ENCODE measurements around the gene ARHGEF7.

DNA sequence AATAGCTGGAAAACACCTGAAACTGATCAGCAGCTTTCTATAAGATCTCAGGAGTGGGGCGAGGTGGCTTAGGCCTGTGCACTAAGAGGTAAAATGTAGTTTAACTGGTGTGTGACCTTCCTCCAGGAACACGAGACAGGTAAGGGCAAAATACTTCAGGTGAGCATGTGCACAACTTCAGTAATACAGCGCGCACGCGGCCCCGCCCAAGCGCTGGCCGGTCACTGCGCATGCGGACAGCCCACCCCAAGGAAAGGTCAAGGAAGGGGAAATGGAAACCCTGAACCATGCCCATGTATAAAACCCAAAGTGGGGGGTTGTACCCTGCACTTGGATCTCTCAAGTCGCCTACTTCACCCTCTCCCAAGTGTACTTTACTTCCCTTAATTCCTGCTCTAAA lies 49.4 kb upstream of the ARHGEF7 start:
- TF ChIP-seq, protein P1, sequence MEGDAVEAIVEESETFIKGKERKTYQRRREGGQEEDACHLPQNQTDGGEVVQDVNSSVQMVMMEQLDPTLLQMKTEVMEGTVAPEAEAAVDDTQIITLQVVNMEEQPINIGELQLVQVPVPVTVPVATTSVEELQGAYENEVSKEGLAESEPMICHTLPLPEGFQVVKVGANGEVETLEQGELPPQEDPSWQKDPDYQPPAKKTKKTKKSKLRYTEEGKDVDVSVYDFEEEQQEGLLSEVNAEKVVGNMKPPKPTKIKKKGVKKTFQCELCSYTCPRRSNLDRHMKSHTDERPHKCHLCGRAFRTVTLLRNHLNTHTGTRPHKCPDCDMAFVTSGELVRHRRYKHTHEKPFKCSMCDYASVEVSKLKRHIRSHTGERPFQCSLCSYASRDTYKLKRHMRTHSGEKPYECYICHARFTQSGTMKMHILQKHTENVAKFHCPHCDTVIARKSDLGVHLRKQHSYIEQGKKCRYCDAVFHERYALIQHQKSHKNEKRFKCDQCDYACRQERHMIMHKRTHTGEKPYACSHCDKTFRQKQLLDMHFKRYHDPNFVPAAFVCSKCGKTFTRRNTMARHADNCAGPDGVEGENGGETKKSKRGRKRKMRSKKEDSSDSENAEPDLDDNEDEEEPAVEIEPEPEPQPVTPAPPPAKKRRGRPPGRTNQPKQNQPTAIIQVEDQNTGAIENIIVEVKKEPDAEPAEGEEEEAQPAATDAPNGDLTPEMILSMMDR (IDR thresholded peaks at IDR 0.05), result no peak
- TF ChIP-seq POLR2A (IDR thresholded peaks at IDR 0.05), result no peak

Data from lower leg skin (tissue), 3 donors.